Measurements from ENCODE around the gene USO1.

DNA sequence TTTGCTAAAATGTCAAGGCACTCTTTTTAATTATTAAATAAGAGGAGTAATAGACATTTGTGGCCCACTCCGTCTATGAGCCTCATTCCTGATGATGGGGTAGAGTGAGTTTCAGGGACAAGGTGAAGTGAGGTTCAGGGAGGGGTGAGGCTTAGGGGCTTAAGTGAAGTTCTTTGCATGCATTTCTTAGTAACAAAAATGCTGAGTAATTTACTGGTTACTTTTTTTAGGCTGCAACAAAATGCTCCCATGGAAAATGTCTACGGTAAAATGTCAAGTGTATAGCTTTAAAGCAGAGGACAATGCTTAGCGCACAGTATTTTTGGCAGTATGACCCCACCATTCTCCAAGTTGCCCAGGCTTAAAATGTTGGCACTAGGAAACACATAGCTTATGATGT, 2.0 kb upstream of the USO1 start:
- TF ChIP-seq BACH2 (CRISPR knock-in tag; IDR thresholded peaks at IDR 0.05; ENCODE audit: borderline replicate concordance) (no peak), ZFP30 (CRISPR knock-in tag; IDR thresholded peaks at IDR 0.05) (no peak), PPARA (CRISPR knock-in tag; IDR thresholded peaks at IDR 0.05; ENCODE audit: borderline replicate concordance) (no peak), SNAI2 (CRISPR knock-in tag; IDR thresholded peaks at IDR 0.05) (no peak), ARNTL (CRISPR knock-in tag; IDR thresholded peaks at IDR 0.05; ENCODE audit: borderline replicate concordance, low read depth) (no peak), ZFP3 (CRISPR knock-in tag; IDR thresholded peaks at IDR 0.05) (no peak), OSR1 (CRISPR knock-in tag; IDR thresholded peaks at IDR 0.05) (no peak), ESRRG (CRISPR knock-in tag; IDR thresholded peaks at IDR 0.05) (no peak), ZC3H10 (CRISPR knock-in tag; IDR thresholded peaks at IDR 0.05) (no peak)
- TF ChIP-seq, protein P1, sequence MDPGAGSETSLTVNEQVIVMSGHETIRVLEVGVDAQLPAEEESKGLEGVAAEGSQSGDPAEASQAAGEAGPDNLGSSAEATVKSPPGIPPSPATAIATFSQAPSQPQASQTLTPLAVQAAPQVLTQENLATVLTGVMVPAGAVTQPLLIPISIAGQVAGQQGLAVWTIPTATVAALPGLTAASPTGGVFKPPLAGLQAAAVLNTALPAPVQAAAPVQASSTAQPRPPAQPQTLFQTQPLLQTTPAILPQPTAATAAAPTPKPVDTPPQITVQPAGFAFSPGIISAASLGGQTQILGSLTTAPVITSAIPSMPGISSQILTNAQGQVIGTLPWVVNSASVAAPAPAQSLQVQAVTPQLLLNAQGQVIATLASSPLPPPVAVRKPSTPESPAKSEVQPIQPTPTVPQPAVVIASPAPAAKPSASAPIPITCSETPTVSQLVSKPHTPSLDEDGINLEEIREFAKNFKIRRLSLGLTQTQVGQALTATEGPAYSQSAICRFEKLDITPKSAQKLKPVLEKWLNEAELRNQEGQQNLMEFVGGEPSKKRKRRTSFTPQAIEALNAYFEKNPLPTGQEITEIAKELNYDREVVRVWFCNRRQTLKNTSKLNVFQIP (CRISPR knock-in tag; IDR thresholded peaks at IDR 0.05; ENCODE audit: borderline replicate concordance, low read depth): no peak
- TF ChIP-seq, protein P2, sequence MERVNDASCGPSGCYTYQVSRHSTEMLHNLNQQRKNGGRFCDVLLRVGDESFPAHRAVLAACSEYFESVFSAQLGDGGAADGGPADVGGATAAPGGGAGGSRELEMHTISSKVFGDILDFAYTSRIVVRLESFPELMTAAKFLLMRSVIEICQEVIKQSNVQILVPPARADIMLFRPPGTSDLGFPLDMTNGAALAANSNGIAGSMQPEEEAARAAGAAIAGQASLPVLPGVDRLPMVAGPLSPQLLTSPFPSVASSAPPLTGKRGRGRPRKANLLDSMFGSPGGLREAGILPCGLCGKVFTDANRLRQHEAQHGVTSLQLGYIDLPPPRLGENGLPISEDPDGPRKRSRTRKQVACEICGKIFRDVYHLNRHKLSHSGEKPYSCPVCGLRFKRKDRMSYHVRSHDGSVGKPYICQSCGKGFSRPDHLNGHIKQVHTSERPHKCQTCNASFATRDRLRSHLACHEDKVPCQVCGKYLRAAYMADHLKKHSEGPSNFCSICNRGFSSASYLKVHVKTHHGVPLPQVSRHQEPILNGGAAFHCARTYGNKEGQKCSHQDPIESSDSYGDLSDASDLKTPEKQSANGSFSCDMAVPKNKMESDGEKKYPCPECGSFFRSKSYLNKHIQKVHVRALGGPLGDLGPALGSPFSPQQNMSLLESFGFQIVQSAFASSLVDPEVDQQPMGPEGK (CRISPR knock-in tag; IDR thresholded peaks at IDR 0.05; ENCODE audit: borderline replicate concordance): no peak
- TF ChIP-seq, protein P3, sequence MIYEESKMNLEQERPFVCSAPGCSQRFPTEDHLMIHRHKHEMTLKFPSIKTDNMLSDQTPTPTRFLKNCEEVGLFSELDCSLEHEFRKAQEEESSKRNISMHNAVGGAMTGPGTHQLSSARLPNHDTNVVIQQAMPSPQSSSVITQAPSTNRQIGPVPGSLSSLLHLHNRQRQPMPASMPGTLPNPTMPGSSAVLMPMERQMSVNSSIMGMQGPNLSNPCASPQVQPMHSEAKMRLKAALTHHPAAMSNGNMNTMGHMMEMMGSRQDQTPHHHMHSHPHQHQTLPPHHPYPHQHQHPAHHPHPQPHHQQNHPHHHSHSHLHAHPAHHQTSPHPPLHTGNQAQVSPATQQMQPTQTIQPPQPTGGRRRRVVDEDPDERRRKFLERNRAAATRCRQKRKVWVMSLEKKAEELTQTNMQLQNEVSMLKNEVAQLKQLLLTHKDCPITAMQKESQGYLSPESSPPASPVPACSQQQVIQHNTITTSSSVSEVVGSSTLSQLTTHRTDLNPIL (CRISPR knock-in tag; IDR thresholded peaks at IDR 0.05; ENCODE audit: low read depth): no peak
